Activated CD8-positive, alpha-beta T cell treated with anti-CD3 and anti-CD28 coated beads, Interleukin-2, amount 10 ng/mL, durations not matched to agents 7 days and 5 days (primary cell): ENCODE measurements around the gene CCDC61. TPM values are rescaled to one million over a fixed set of nuclear protein-coding genes. Genes with fewer than 3 reads are reported as not detected.

Experiments used
- ATAC-seq: fragments of 150-1000 bp; cut with Tn5 transposase; one replicate; pipeline ENCODE4 v1.10.0; 2021; ENCODE audit warnings: moderate library complexity
- CTCF ChIA-PET: fragments of 350-600 bp; sonication (Branson Sonifier 250); formaldehyde crosslinking; loops from one replicate; lab custom pipeline; 2021; ENCODE audit warnings: antibody characterized with exemption; lab: Charles Lee
- POLR2A ChIA-PET: fragments of 350-600 bp; sonication (Branson Sonifier 250); formaldehyde crosslinking; loops from one replicate; lab custom pipeline; 2021; ENCODE audit warnings: antibody characterized with exemption; lab: Charles Lee
- DNase-seq: peaks from one replicate; pipeline ENCODE4 v3.0.0-alpha.2; 2020
- H3K27ac Mint-ChIP-seq: one replicate; pipeline ENCODE4 v1.8.0; 2021; ENCODE audit warnings: mild to moderate bottlenecking, mixed read lengths
- H3K27me3 Mint-ChIP-seq: one replicate; pipeline ENCODE4 v1.8.0; 2021; ENCODE audit warnings: low read depth, mixed read lengths
- H3K36me3 Mint-ChIP-seq: one replicate; pipeline ENCODE4 v1.8.0; 2021; ENCODE audit warnings: low read depth, mixed read lengths
- H3K4me1 Mint-ChIP-seq: one replicate; pipeline ENCODE4 v1.8.0; 2021; ENCODE audit warnings: low read depth, mixed read lengths
- H3K4me3 Mint-ChIP-seq: one replicate; pipeline ENCODE4 v1.8.0; 2021; ENCODE audit warnings: mild to moderate bottlenecking, mixed read lengths
- H3K9me3 Mint-ChIP-seq: one replicate; pipeline ENCODE4 v1.8.0; 2022; ENCODE audit warnings: mixed read lengths; ENCODE audit not compliant: insufficient read depth
- total RNA-seq, 2 experiments: library from RNA; stranded (reverse); gene quantifications; one replicate each; pipeline ENCODE4 v1.2.3, GENCODE V29; 2021

Gene CCDC61
- total RNA-seq, 2 experiments from 2014 or later = 26.3 to 29.2 TPM

DNA sequence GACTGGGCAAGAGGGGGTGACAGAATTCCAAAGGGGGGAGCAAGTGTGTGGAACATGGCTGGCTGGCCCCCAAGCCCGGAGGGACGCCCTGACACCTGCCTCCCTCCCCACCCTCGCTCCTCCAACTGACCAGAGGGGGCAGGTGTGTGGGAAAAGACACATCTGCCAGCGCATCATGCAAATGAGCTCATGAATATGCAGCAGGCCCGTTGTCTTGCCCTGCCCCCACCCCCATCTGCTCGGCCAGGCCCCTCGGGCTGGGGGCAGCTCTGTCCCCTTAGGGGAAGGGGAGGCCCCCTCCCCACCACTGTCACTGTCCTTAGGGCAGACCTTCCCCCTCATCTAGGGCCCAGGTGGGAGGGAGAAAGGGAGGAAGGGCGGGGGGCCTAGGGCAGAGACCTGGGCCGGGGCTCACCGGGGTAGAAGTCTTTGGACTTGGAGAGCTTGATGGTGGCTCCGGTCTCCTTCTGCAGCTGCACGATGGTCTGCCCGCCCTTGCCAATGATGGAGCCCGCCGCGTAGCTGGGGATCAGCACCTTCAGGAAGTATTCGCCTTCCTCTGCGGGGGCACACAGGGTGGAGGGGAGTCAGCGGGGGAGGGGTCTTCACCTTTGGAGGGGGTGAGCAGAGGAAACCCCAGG is 34.6 kb upstream of the CCDC61 start:
- DNase-seq (no peak), ATAC-seq (no peak)
- Mint-ChIP-seq H3K36me3 (no peaks in the 10 kb centered on the region), H3K9me3 (no peaks in the 10 kb centered on the region), H3K4me1 (no peaks in the 10 kb centered on the region), H3K27ac (no peak overlapping the region), H3K27me3 (peaks cover 33% of the 10 kb centered on the region), H3K4me3 (no peak overlapping the region)
- ChIA-PET POLR2A (no interaction called here), CTCF (no interaction called here)

DNA sequence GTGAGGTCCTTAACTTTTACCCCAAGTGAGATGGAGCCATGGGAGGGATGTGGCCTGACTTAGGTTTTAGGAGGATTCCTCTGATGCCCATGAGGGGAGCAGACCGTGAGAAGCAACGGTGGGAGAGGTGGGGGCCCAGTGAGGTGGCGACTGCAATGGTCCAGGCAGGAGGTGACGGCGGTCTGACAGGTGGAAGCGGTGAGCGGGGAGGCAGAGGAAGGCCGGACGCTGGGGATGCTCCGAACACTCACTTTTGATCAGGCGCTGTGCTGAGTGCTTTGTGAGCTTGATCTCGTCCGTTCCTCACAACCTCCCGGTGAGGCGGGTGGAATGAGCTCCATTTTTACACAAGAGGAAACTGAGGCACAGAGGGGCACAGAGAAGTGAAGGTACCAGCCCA is 33.2 kb upstream of the CCDC61 start:
- H3K9me3 Mint-ChIP-seq = no peaks in the 10 kb centered on the region
- POLR2A ChIA-PET = no interaction called here
- H3K27me3 Mint-ChIP-seq = peaks cover 37% of the 10 kb centered on the region
- H3K27ac Mint-ChIP-seq = no peak overlapping the region
- ATAC-seq (no peak), DNase-seq (no peak)
- CTCF ChIA-PET = no interaction called here
- H3K4me1 Mint-ChIP-seq = no peaks in the 10 kb centered on the region
- H3K4me3 Mint-ChIP-seq = no peak overlapping the region
- no peaks in the 10 kb centered on the region for H3K36me3 Mint-ChIP-seq

DNA sequence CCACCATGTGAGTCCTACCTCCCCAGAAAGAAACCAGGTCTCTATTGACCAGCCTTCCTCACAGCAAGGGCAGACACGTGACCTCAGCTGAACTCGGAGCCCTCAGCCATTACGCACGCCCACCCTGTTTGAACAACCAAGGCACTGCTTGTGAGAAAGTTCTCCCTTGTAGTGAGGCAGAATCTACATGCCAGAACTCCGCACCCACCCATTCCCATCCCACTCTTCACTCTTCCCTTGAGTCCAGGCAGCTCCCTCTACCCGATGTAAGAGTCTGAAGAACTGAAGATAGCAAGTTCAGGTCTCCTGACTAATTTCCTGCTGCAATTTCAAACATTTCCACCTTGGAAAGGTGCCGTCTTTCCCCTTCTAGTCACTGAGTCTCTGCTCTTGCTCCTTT is 28.0 kb upstream of the CCDC61 start:
- Mint-ChIP-seq H3K27me3 (peaks cover 39% of the 10 kb centered on the region), H3K27ac (no peak overlapping the region), H3K36me3 (no peaks in the 10 kb centered on the region), H3K9me3 (no peaks in the 10 kb centered on the region), H3K4me3 (no peak overlapping the region), H3K4me1 (peaks cover 12% of the 10 kb centered on the region)
- ChIA-PET CTCF (no interaction called here), POLR2A (no interaction called here)
- DNase-seq = no peak
- no peak for ATAC-seq

DNA sequence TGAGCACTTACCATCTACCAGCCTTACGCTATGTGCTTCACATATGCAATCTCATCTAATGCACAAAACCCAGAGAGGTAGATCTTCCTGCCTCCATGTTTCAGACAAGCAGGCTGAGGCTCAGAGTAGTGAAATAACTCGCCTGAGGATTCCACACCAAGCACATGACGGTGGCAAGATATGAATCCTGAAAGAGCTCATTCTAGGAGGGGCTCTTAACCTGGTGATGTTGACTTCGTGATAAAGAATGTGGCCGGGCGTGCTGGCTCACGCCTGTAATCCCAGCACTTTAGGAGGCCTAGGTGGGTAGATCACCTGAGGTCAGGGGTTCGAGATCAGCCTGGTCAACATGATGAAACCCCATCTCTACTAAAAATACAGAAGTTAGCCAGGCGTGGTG is 26.6 kb upstream of the CCDC61 start:
- DNase-seq (no peak), ATAC-seq (no peak)
- Mint-ChIP-seq H3K9me3 (no peaks in the 10 kb centered on the region), H3K27me3 (peaks cover 45% of the 10 kb centered on the region), H3K27ac (no peak overlapping the region), H3K4me3 (no peak overlapping the region), H3K4me1 (peaks cover 18% of the 10 kb centered on the region), H3K36me3 (no peaks in the 10 kb centered on the region)
- ChIA-PET CTCF (no interaction called here), POLR2A (no interaction called here)

DNA sequence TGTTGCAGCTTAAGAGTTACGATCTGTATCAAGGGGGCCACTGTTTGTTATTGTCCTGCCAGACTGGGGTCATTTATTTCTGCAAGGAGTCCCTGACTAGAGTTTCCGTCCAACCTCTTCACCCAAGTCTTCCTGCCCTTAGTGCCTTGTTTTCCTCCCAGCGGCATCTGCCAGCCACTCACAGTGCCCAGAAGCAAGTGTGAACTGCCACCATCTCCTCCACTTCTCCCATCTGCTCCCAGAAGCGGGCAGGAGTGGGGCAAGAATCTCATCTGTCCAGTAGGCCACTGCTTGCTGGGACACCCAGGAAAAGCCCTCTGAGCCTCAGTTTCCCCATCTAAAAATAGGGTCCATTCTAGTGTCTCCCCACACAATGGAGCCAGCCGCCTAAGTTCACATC is 25.6 kb upstream of the CCDC61 start:
- peaks cover 19% of the 10 kb centered on the region for H3K4me1 Mint-ChIP-seq
- ChIA-PET CTCF (no interaction called here), POLR2A (no interaction called here)
- H3K27ac Mint-ChIP-seq = no peak overlapping the region
- no peak overlapping the region for H3K4me3 Mint-ChIP-seq
- DNase-seq = no peak
- no peaks in the 10 kb centered on the region for H3K36me3 Mint-ChIP-seq
- no peak for ATAC-seq
- no peaks in the 10 kb centered on the region for H3K9me3 Mint-ChIP-seq
- peaks cover 45% of the 10 kb centered on the region for H3K27me3 Mint-ChIP-seq

DNA sequence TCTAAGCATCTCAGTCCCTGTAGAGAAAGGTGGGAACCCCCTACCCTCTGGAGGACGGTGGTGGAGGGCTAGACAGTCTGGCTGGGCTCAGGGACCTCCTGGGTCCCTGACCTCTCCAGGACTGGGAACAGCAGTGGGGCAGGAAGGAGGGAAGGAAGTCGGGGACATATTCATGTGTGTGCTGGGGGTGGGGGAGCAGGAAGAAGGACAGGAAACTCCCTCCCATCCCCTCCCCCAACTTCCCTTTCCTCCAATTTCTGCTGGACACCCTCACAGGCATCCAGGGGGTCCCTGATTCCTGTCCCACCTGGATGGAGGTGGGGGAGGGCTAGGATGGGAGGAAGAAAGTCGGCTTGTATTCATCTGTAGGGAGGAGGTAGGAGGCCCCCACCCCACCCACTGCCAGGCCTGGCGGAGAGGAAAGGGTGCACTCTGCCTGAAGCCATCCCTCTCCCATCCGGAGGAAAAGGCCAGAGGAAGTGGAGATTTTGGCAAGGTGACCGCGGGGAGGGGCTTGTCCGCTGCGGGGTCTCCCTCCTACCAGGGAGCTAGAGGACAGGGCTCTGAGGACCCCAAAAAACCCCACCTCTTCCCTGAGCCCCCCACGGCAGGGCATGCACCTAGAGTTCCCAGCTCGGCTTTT is 23.9 kb upstream of the CCDC61 start:
- ChIA-PET POLR2A (no interaction called here), CTCF (no interaction called here)
- no peaks in the 10 kb centered on the region for H3K9me3 Mint-ChIP-seq
- peaks cover 19% of the 10 kb centered on the region for H3K4me1 Mint-ChIP-seq
- no peak for DNase-seq
- no peak overlapping the region for H3K4me3 Mint-ChIP-seq
- H3K27me3 Mint-ChIP-seq = peaks cover 52% of the 10 kb centered on the region
- H3K27ac Mint-ChIP-seq = no peak overlapping the region
- no peak for ATAC-seq
- H3K36me3 Mint-ChIP-seq = no peaks in the 10 kb centered on the region

DNA sequence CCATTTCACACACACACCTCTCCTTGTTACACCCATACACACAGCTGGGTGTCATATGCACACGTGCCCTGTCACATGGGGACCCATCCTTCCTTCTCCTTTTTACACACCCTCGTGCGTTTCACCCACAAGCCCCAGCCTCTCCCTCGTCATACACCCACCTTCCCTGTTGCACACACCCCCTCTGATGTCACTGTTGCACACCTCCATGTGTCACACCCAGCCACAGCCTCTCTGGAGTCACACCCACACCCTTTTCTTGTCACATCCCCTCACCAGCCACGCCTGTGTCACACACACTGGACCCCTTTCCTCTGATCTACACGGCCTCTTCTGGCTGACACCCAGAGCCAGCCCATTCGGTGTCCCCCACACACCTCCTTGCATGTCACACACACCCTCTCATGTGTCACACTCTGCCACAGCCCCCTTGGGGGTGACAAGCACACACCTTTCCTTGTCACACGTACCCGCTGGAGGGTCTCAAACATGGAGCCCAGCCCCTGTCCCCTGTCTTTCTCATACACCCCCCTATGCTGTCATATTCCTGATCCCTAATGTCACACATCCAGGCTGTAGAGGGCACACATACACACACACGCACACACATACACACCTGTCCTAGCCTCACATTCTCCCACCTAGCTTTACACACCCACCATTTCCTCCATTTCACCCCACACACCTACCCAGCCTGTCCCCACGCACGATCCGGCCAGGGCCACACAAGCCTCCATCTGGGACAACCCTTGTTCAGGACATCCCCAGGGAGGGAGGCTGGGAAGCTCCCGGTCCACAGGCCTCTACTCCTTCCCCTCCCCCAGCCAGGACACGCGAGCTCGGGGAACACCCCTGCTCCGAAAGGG is 23.0 kb upstream of the CCDC61 start:
- H3K4me3 Mint-ChIP-seq = no peak overlapping the region
- CTCF ChIA-PET = no interaction called here
- no peaks in the 10 kb centered on the region for H3K9me3 Mint-ChIP-seq
- no peak overlapping the region for H3K27ac Mint-ChIP-seq
- peaks cover 19% of the 10 kb centered on the region for H3K4me1 Mint-ChIP-seq
- POLR2A ChIA-PET = no interaction called here
- H3K27me3 Mint-ChIP-seq = peaks cover 56% of the 10 kb centered on the region
- DNase-seq = no peak
- peak; percentile 20 for ATAC-seq
- H3K36me3 Mint-ChIP-seq = no peaks in the 10 kb centered on the region

DNA sequence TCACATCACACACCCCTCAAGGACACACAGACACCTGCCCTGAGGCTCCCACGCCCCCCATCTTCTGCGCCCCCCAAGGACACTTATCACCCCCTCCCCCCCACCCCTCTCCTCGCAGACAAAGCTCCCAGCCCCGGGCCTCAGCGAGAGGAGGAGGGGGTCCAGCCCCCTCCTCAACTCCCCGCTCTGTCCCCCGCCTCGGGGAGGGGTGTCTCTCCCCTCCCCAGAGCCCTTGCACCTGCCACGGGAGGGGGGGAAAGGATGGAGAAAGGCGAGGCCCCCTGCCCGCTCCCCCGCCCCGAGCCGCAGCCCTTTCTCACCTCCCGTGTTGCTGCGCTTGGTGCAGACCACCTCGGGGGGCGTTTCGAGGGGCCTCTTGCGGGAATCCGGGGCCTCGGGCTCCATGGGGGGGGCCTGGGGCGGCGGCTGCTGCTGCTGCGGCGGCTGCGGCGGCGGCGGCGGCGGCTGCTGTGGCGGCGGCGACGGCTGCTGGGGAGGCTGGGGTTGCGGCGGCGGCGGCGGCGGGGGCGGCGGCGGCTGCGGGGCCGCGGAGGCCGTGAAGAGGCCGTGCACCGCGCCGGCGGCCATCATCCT is 22.2 kb upstream of the CCDC61 start:
- no peak for ATAC-seq
- ChIA-PET CTCF (no interaction called here), POLR2A (no interaction called here)
- no peak for DNase-seq
- H3K27me3 Mint-ChIP-seq = peaks cover 52% of the 10 kb centered on the region
- H3K4me1 Mint-ChIP-seq = peaks cover 19% of the 10 kb centered on the region
- no peaks in the 10 kb centered on the region for H3K36me3 Mint-ChIP-seq
- no peak overlapping the region for H3K4me3 Mint-ChIP-seq
- H3K9me3 Mint-ChIP-seq = no peaks in the 10 kb centered on the region
- no peak overlapping the region for H3K27ac Mint-ChIP-seq

DNA sequence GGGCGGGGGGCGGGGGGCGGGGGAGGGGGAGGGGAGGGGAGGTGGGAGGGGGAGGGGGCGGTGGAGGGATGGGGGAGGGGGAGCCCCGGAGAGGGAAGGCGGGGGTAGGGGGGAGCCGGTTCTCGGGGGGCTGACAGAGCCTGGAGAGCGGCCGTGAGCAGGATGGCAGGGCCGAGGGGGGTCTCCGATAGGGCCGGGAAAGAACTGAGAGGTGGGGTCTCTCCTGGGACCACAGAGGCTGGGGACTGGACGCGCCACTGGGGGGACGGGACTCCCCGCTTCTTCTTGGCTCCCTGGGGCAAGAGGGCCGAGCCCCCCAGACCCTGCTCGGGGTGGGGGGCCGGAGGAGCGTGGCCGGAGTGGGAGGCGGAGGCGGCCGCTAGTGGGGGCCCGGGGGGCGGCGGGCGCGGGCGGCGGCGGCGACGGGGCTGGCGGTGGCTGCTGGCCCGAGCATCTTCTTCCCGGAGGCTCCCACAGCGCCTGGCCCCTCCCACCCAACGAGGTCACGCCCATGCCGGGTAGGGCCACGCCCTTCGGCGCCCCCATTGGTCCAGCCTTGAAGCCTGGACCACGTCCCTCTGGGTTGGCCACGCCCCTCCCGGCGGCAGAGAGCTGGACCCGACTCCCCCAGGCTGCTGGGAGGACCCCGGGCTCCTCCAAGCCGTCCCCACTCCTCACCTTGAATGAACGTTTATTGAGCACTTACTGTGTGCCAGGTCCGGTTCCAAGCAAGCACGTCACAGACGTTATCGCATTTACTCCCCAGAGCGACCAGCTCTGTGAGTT is 21.5 kb upstream of the CCDC61 start, which contains the start of gene NOVA2:
NOVA2 (minus strand) TSS at position 313 of the 786 bp plus-strand sequence. CDS start 514 bp downstream, outside the sequence.
- H3K4me1 Mint-ChIP-seq = peaks cover 19% of the 10 kb centered on the region
- ChIA-PET POLR2A (no interaction called here), CTCF (interaction anchor here (1.0 kb wide), 1 partner anchor 22 kb away, joined by 3 read pairs; the partner anchor contains the start of gene CCDC61)
- no peak within 1 kb of the TSS for H3K27ac Mint-ChIP-seq
- H3K27me3 Mint-ChIP-seq = peaks cover 49% of the 10 kb centered on the region
- H3K36me3 Mint-ChIP-seq = no peaks in the 10 kb centered on the region
- no peak within 1 kb of the TSS for H3K4me3 Mint-ChIP-seq
- peak; percentile 38 for DNase-seq
- no peaks in the 10 kb centered on the region for H3K9me3 Mint-ChIP-seq
- peak; percentile 61 for ATAC-seq

DNA sequence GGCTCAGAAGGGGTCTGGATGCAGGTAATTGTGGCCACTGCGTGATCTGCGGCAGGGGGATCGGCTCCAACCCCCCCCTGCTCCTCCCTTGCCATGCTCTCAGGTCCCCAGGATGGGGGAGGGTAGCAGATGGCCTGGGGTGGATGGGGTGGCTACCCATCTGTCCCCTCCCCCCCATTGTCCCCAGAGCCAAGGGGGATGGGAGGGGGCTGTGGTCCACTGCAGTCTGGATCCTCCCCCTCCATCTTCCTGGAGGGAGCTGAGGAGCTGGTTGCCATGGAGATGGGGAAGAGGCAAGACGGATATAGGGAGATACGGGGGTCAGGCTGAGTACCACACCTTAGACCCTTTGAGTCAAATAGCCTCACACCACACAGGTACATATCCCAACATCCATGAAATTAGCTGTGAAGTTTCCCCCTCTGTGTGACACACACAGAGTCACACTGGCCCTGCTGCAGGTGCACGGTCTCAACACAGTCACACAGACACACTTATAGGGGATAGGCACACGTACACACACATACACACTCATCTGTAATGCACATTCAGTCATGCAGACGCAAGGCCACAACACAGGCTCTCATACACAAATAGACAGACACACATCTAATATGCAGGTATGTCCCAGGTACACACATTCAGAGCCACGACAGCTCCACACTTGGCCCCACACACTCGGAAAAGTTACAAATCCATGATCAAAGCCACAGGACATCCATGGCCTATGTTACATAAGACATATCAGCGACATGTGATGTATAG is 19.8 kb upstream of the CCDC61 start:
- H3K27me3 Mint-ChIP-seq = peaks cover 41% of the 10 kb centered on the region
- H3K4me3 Mint-ChIP-seq = no peak overlapping the region
- peaks cover 19% of the 10 kb centered on the region for H3K4me1 Mint-ChIP-seq
- POLR2A ChIA-PET = no interaction called here
- no peak for ATAC-seq
- DNase-seq = no peak
- H3K36me3 Mint-ChIP-seq = no peaks in the 10 kb centered on the region
- no peaks in the 10 kb centered on the region for H3K9me3 Mint-ChIP-seq
- CTCF ChIA-PET = no interaction called here
- no peak overlapping the region for H3K27ac Mint-ChIP-seq

DNA sequence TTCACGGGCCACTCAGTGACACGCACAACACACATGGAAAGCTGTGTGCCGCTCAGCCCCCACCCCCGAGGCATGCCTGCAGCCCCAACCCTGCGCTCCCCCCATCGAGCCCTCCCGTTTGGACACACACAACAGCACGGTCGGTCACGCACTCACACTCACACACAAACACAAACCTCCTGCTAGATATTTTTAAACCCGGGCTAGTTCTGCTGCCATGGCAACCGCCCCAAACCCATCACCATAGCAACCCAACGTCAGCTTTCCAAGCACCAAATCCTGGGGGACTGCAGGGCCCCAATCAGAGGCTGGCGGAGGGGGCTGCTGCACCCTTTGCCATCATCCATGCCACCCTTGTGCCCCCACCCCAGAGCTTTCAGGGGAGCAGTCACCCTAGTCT is 19.1 kb upstream of the CCDC61 start:
- H3K27ac Mint-ChIP-seq = no peak overlapping the region
- no peak for DNase-seq
- peaks cover 16% of the 10 kb centered on the region for H3K4me1 Mint-ChIP-seq
- H3K4me3 Mint-ChIP-seq = no peak overlapping the region
- CTCF ChIA-PET = no interaction called here
- POLR2A ChIA-PET = no interaction called here
- no peaks in the 10 kb centered on the region for H3K9me3 Mint-ChIP-seq
- no peak for ATAC-seq
- H3K27me3 Mint-ChIP-seq = peaks cover 39% of the 10 kb centered on the region
- no peaks in the 10 kb centered on the region for H3K36me3 Mint-ChIP-seq
